Rectal smooth muscle tissue (tissue), 1 donor: ENCODE data around the gene EPC1.
"Not testable (repeated sequence)": the region's sequence is repeated elsewhere in the genome, so short reads cannot be mapped to it uniquely, and the experiment has no call there.

Experiments
- H3K27ac ChIP-seq: one replicate; pipeline ENCODE4 v1.7.0; 2013; ENCODE audit warnings: low read depth, low read length, inconsistent platforms
- H3K27me3 ChIP-seq: one replicate; pipeline ENCODE4 v1.7.0; 2013; ENCODE audit warnings: low read length; ENCODE audit not compliant: control insufficient read depth, insufficient read depth
- H3K36me3 ChIP-seq: one replicate; pipeline ENCODE4 v1.7.0; 2013; ENCODE audit warnings: low read length; ENCODE audit not compliant: control insufficient read depth, insufficient read depth
- H3K4me1 ChIP-seq: one replicate; pipeline ENCODE4 v1.7.0; 2013; ENCODE audit warnings: low read length; ENCODE audit not compliant: control insufficient read depth, insufficient read depth
- H3K4me3 ChIP-seq: one replicate; pipeline ENCODE4 v1.7.0; 2013; ENCODE audit warnings: low read length
- H3K9ac ChIP-seq: one replicate; pipeline ENCODE4 v1.7.0; 2013; ENCODE audit warnings: low read length

The EPC1 gene

GRCh38 chr10:32229170-32229569 lies 117.8 kb downstream of the EPC1 start:
- H3K4me3 ChIP-seq, result no peak overlapping the region
- no peak overlapping the region for H3K9ac ChIP-seq
- H3K27ac ChIP-seq, result no peak overlapping the region
- no peaks in the 10 kb centered on the region for H3K4me1 ChIP-seq
- H3K27me3 ChIP-seq, result no peaks in the 10 kb centered on the region
- H3K36me3 ChIP-seq, result no peaks in the 10 kb centered on the region

- no peak overlapping the region for H3K4me3 ChIP-seq
- H3K27ac ChIP-seq, result no peak overlapping the region
- no peaks in the 10 kb centered on the region for H3K36me3 ChIP-seq
- H3K4me1 ChIP-seq, result no peaks in the 10 kb centered on the region
- no peaks in the 10 kb centered on the region for H3K27me3 ChIP-seq
- H3K9ac ChIP-seq, result no peak overlapping the region
Observed at GRCh38 chr10:32227802-32228201, 119.2 kb downstream of the EPC1 start.

- Histone ChIP-seq H3K27me3 (no peaks in the 10 kb centered on the region), H3K36me3 (no peaks in the 10 kb centered on the region), H3K27ac (no peak overlapping the region), H3K9ac (no peak overlapping the region), H3K4me3 (no peak overlapping the region), H3K4me1 (no peaks in the 10 kb centered on the region)
Observed at GRCh38 chr10:32226624-32227023, 120.3 kb downstream of the EPC1 start.

GRCh38 chr10:32225976-32226375 lies 121.0 kb downstream of the EPC1 start:
- Histone ChIP-seq H3K9ac (no peak overlapping the region), H3K4me1 (no peaks in the 10 kb centered on the region), H3K27ac (no peak overlapping the region), H3K27me3 (no peaks in the 10 kb centered on the region), H3K4me3 (no peak overlapping the region), H3K36me3 (no peaks in the 10 kb centered on the region)

- not testable (repeated sequence) for H3K27ac ChIP-seq, H3K27me3 ChIP-seq, H3K4me3 ChIP-seq, H3K9ac ChIP-seq, H3K36me3 ChIP-seq, H3K4me1 ChIP-seq
Observed at GRCh38 chr10:32222376-32222775, 124.6 kb downstream of the EPC1 start.

GRCh38 chr10:32219156-32219555 lies 127.8 kb downstream of the EPC1 start:
- not testable (repeated sequence) for H3K9ac ChIP-seq, H3K27ac ChIP-seq

GRCh38 chr10:32218206-32219044 lies 128.5 kb downstream of the EPC1 start:
- H3K4me3 ChIP-seq, H3K27ac ChIP-seq, H3K9ac ChIP-seq, H3K4me1 ChIP-seq, H3K27me3 ChIP-seq, H3K36me3 ChIP-seq: not testable (repeated sequence)

More at GRCh38 chr10:32219156-32219555, 127.8 kb downstream of the EPC1 start:
- not testable (repeated sequence) for H3K4me3 ChIP-seq, H3K27me3 ChIP-seq, H3K36me3 ChIP-seq, H3K4me1 ChIP-seq
